ENCODE results near the gene CXCR5. TPM values are rescaled to one million over a fixed set of nuclear protein-coding genes. Genes with fewer than 3 reads are reported as not detected.

Gene CXCR5
- total RNA-seq, 6 experiments from 2014 or later: 0.07 TPM; not detected in 4

- TF ChIP-seq POLR2A (IDR thresholded peaks at IDR 0.05) (no peak), CTCF (IDR thresholded peaks at IDR 0.05) (no peak)
- ATAC-seq (peak in 3 of 4 donors; percentile 1 to 20 (median 5)), DNase-seq (peak in 2 of 3 donors; percentile 55 to 60)
- Histone ChIP-seq H3K4me3 (peak overlapping the region in 2 of 3 donors; percentile 21 to 29), H3K9me3 (no peaks in the 10 kb centered on the region), H3K36me3 (peaks cover 0 to 8% (median 5%) of the 10 kb centered on the region in 4 donors), H3K4me1 (peaks cover 0 to 44% (median 17%) of the 10 kb centered on the region in 4 donors), H3K27ac (peak overlapping the region; percentile 47 to 75 (median 74)), H3K27me3 (no peaks in the 10 kb centered on the region)
- intact Hi-C loops (cut with DNase I): no loop called here
- WGBS (ENCODE audit: insufficient coverage, low coverage, low lambda C conversion rate, missing lambda C conversion rate): under 1% methylated on average over 17 of the region's 67 CpGs
Measured at GRCh38 chr11:118910309-118911112, 26.8 kb downstream of the CXCR5 start.

GRCh38 chr11:118911113-118911879 is 27.6 kb downstream of the CXCR5 start:
- 17% methylated on average over 4 of the region's 21 CpGs for WGBS (ENCODE audit: insufficient coverage, low coverage, low lambda C conversion rate, missing lambda C conversion rate)
- peaks cover 0 to 50% (median 21%) of the 10 kb centered on the region in 4 donors for H3K4me1 ChIP-seq
- DNase-seq (peak in 2 of 3 donors; percentile 40 to 53), ATAC-seq (peak; percentile 2 to 37 (median 20))
- H3K9me3 ChIP-seq: no peaks in the 10 kb centered on the region
- no peak for TF ChIP-seq POLR2A (IDR thresholded peaks at IDR 0.05)
- TF ChIP-seq CTCF (IDR thresholded peaks at IDR 0.05): no peak
- H3K4me3 ChIP-seq: peak overlapping the region in 2 of 3 donors; percentile 21 to 29
- intact Hi-C loops (cut with DNase I): no loop called here
- H3K36me3 ChIP-seq: peaks cover 0 to 2% (median 0%) of the 10 kb centered on the region in 4 donors
- no peaks in the 10 kb centered on the region for H3K27me3 ChIP-seq
- H3K27ac ChIP-seq: peak overlapping the region; percentile 47 to 75 (median 74)

- Histone ChIP-seq H3K9me3 (no peaks in the 10 kb centered on the region), H3K4me1 (peaks cover 0 to 58% (median 29%) of the 10 kb centered on the region in 4 donors), H3K36me3 (no peaks in the 10 kb centered on the region), H3K27ac (peak overlapping the region; percentile 47 to 75 (median 74)), H3K27me3 (no peaks in the 10 kb centered on the region), H3K4me3 (no peak overlapping the region)
- ATAC-seq (peak in 2 of 4 donors; percentile 3 to 33), DNase-seq (peak in 2 of 3 donors; percentile 51 to 66)
- 55% methylated on average over 17 of the region's 23 CpGs for WGBS (ENCODE audit: insufficient coverage, low coverage, low lambda C conversion rate, missing lambda C conversion rate)
- TF ChIP-seq CTCF (IDR thresholded peaks at IDR 0.05): no peak
- TF ChIP-seq POLR2A (IDR thresholded peaks at IDR 0.05): no peak
- intact Hi-C loops (cut with DNase I): no loop called here
Measured at GRCh38 chr11:118911880-118912741, 28.4 kb downstream of the CXCR5 start.
